GM21825 (cell line): ENCODE data around the gene TMEM248.
"Not testable (repeated sequence)": the region's sequence is repeated elsewhere in the genome, so short reads cannot be mapped to it uniquely, and the experiment has no call there.

Experiments used
- ATAC-seq: cut with Tn5 transposase; IDR thresholded peaks from one replicate; pipeline ENCODE4 v1.9.1; 2021; ENCODE audit warnings: mild to moderate bottlenecking, moderate library complexity; ENCODE audit not compliant: unreplicated experiment

The TMEM248 gene

DNA sequence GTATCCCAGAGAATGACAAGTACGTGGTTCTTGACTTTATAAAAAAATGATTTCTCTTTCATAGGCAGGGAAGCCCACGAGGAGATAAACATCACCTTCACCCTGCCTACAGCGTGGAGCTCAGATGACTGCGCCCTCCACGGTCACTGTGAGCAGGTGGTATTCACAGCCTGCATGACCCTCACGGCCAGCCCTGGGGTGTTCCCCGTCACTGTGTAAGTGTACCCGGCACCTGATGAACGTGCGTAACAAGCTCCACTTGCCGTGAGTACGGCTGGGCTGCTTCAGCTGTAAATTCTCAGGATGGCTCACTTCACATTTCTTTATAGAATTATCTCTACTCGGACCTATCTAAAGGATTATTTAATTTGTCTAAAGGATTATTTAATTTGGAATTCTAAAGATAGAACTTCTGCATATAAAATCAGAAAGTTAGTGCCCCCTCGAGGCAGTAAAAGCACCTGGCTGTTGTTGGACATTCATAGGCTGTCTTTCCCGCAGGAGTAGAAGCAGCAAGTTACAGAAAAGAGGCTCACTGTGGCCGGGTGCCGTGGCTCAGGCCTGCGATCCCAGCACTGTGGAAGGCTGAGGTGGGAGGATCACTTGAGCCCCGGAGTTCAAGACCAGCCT is 27.6 kb downstream of the TMEM248 start:
- ATAC-seq, result no peak

DNA sequence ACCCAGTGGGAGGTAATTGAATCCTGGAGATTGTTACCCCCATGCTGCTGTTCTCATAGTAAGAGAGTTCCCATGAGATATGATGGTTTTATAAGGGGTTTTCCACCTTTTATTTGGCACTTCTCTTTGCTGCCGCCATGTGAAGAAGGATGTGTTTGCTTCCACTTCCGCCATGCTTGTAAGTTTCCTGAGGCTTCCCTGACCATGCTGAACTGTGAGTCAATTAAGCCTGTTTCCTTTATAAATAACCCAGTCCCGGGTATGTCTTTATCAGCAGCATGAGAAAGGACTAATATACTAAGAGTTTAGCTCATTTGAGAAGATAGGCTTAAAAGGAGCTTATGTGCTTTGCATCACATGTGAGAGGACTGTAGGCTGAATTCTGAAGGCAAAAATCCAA is 29.3 kb downstream of the TMEM248 start:
- no peak for ATAC-seq

DNA sequence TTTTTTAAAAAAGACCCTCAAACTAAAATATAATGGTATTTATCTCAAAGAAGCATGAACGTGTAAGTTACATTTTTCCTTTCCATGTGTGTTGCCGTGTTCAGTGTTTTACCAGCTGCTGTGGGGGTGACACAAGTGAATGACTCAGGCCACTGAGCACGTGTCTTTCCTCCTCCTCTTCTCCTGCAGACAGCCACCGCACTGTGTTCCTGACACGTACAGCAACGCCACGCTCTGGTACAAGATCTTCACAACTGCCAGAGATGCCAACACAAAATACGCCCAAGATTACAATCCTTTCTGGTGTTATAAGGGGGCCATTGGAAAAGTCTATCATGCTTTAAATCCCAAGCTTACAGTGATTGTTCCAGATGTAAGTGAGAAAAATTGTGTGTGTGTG is 29.7 kb downstream of the TMEM248 start:
- ATAC-seq, result no peak

DNA sequence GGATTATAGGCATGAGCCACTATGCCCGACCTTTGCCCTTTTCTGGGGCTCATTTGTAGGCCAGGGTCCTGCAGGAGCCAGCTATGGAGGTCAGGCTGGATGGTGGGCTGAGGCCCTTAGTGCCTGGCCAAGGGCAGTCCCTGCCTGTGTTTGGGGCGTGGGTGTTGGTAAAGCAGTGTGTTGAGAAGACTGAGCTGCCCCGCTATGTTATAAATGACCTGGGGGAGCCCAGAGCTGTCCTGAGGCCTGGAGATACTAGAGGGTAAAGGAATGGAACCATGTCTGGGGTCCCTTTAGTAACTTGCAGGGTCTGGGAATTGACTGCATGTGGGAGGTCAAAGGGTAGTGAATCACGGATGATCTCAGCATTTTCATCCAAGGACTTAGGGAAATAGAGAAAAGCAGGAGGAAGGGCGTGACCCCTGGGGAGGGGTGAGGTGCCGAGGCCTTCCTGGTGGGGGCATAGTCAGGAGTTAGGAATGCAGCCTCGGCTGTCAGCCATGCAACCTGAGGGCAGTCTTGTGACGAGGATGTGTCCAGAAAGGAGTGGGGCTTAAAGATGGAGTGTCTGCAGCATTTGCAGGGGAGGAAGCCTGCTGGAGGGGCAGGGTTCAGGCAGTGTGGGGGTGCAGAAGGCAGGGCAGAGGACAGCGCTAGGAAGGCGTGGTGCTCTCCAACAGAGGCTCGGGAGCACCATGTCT is 31.5 kb downstream of the TMEM248 start:
- no peak for ATAC-seq

DNA sequence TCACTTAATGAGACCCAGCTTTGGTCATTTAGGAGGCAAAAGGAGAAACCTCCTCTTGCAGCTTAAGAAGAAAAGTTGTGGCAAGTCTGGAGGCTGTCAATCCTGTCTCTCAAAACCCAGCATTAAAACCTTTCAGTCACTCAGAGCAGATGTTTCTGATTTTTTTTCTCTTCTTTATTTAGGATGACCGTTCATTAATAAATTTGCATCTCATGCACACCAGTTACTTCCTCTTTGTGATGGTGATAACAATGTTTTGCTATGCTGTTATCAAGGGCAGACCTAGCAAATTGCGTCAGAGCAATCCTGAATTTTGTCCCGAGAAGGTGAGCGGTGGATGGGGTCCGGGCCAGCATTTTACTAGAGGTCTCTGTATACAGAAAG is 32.0 kb downstream of the TMEM248 start:
- ATAC-seq, result no peak

DNA sequence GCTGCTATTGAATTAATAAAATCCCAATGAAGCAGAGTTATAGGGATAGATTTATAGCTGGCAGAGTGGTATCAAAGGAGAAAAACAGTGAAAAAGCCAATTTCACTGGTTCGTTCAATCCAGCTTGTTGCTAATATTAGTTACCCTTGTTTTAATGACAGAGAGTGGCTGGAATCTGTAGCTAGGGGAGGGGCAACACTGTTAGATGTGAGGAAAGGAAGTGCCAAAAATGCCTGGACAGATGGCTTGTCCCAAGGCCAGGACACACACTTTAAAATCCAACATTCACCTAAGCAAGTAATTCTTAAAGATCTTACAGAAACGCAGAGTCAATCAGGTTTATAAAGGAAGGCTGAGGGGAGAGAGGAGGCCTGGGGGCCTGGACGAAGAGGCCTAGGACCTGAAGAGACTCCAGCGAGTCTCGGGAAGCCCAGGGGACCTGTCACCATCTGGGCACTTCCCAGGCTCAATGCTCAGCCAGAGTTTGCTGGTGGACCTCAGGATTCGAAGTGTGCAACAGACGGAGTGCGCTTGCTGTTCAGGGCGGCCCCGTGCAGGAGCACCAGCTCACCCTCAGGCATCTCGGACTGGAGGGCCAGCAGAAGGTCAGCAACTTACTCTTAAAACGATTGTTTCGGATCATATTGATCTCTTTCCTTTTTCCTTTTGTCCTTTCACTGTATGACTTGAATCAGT is 36.7 kb downstream of the TMEM248 start:
- ATAC-seq, result no peak

DNA sequence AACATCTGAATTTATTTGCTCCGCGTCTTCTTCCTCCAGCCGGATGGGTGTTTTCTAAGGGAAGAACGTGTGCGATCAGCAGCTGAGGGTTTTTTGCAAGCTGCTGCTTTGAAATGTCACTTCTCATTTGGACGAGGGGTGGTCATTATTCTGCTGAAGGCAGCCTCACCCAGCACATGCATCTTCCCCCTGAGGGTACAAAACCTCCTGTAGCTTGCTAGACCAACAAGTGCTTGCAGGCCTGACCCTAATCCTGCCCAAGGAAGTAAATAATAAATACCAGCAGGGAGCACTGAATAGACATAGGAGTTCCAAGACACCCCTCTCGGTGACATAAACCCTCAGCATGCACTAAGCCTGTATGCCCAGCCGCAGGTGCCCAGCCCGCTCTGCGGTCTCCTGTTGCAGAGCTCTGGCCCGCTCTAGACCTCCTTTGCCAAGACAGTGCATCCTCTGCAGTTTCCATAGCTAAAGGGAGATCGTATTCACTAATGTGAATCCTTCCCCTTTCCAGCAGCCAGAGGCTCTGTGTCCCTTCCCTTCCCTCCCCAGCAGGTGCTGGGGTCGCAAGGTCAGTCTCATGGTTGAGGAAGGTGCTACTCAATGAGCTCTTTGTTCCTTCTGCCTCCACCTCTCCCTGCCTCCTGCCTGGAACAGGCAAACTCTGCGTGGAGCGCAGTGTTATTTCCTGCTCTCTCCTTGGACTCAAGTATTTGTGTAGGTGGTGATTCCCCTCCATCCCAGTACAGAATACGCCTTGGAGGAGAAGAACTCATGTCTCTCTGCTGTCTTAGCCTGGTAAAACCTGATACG is 37.7 kb downstream of the TMEM248 start:
- ATAC-seq, result no peak

DNA sequence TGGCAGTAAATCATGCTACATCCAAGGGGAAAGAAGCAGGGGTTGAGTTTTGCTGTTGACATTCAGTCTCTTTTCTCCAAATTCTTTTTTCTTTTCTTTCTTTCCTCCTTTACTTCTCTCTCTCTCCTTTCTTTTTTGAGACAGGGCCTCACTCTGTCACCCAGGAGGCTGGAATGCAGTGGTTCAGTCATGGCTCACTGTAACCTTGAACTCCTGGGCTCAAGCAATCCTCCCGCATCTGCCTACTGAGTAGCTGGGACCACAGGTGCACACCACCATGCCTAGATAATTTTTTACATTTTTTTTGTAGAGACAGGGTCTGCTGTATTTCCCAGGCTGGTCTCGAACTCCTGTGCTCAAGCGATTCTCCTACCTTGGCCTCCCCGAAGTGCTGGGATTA is 39.2 kb downstream of the TMEM248 start:
- no peak for ATAC-seq

DNA sequence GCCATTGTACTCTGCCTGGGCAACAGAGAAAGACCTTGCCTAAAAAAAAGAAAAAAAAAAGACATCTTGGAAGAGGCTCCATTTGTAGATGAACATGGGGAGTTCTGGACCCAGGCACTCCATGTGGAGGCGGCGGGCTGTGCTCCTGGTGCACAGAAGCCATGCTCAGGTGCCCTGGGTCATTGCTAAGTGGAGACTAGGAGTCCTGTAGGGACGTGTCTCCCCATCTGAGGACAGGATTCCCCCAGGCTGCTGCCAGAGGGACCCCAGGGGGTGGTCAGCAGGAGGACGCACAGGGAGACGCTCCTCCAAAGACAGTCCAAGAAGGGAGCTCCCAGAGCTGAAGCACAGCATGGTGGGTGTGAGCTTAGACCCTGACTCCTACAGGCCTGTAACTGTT is 40.1 kb downstream of the TMEM248 start:
- ATAC-seq, result no peak

DNA sequence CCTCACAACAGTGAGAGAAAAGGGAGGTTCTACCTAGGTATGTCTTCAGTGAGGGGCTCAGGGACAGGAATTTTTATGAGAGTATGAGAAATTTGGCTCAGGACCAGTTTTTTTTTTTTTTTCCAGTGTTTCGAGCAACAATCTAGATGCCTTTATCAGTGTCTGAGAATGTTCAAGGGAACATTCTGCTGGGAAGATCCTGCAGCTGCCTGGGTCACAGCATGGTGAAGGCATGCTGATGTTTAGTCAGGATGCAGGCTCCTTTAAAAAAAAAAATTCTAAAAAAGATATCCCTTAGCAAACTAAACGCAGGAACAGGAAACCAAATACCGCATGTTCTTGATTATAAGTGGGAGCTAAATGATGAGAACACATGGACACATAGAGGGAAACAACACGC is 43.4 kb downstream of the TMEM248 start:
- ATAC-seq, result no peak

DNA sequence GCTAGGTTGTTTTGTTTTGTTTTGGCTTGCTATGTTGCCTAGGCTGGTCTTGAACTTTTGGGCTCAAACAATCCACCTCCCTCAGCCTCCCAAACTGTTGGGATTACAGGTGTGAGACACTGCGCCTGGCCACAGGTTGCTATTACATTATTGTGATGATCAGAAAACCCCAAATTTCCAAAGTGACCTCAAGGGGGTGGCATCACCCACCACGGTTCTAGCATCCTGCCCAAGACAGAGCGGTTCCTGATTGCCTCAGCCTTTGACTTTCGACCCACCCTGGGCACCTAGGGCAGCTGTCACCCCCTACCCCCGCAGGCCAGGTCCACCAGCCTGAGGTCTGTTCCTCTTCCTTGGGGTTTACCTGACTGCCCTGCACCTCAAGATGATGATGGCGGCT is 46.0 kb downstream of the TMEM248 start:
- no peak for ATAC-seq

DNA sequence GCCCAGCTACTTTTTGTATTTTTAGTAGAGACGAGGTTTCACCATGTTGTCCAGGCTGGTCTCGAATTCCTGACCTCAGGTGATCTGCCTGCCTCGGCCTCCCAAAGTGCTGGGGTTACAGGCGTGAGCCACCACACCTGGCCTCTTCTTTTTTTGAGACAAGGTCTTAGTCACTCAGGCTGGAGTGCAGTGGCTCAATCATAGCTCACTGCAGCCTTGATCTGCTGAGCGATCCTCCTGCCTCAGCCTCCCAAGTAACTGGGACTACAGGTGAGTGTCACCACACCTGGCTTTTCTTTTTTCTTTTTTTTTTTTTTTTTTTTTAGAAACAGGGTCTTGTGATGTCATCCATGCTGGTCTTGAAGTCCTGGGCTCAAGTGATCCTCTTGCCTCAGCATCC is 48.0 kb downstream of the TMEM248 start:
- not testable (repeated sequence) for ATAC-seq

DNA sequence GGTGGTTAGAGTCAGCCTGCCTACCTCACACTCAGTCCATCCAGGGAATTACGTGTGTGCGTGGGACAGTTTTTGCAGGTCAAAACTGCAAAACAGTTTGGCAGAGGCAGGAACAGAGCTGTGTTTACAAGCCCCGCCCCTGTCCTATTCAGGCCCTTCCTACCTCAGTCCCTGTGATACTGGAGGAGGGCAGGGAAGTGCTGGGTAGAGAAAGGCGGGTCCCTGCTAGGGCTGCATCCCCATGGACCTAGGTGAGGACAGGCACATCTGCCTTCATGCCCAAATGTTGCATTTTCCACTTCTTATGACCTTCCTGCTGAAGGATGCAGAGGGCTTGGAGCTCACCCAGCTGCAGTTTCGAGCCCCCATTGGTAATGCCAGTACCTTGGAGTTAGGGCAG is 49.3 kb downstream of the TMEM248 start:
- no peak for ATAC-seq

DNA sequence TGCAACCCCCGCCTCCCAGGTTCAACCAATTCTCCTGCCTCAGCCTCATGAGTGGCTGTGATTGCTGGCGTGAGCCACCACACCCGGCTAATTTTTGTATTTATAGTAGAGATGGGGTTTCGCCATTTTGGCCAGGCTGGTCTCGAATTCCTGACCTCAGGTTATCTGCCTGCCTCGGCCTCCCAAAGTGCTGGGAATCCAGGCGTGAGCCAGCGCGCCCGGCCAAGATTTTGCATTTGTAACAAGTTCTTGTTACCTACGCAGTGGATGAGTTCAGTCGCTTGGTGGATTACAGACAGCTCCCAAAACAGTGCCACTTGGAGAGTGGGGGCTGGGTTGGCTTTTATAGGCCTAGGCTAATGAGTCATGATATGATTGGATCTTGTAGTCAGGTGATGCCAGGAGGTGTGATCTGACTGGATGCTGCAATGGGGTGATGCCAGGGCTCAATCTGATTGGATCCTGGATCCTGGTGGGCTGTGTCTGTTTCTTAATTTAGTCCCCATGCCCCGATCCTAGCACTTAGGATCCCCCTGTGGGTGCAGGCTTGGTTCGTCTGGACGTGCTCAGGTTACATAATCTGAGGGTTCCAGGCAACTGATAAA is 54.1 kb downstream of the TMEM248 start:
- ATAC-seq, result no peak

DNA sequence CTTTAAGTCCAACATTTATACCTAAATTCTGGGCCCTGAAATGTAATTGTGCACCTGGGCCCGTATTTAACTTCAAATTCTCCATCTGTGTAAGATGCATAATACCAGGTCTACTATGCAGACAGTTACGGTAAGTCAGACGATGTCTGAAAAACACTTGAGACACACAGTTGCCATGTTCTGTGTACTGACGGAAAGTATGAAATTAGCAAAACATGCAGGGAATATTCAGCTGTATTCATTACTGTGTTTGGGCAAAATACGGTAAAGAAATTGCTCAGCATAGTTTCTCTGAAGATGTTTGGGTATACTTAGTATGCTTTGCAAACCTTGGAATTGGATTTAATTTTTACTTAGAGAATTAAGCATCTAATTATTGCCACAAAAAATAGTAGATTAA is 57.3 kb downstream of the TMEM248 start:
- not testable (repeated sequence) for ATAC-seq

DNA sequence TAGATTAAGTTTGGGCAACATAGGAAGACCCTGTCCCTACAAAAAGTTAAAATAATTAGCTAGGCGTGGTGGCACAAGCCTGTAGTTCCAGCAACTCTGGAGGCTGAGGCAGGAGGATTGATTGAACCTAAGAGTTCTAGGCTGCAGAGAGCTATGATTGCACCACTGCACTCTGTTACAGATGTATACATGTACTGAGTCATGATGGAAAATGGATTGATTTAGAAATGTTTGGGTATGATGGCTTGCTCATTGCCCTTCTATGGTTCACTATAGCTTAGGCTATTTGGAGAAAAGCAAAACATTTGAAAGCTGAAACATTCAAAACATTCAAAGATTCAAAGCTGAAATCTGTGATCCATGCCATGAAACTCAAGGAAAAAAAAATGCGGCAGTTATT is 58.0 kb downstream of the TMEM248 start:
- not testable (repeated sequence) for ATAC-seq

DNA sequence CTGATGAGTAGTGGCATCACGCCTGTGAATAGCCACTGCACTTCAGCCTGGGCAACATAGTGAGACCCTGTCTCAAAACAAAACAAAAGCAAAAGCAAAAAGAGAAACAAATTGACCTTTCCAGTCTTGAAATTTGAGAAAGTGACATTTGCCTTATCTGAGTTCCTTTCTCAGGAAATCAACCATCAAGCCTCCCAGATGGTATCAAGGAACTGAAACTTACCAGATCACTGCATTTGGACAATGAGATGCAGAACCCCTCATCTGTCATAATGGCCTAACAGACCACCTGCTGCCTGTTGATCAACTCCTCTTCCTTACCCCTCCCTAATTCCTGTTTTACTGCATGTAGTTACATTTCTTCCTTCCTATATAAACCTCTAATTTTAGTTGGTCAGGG is 59.3 kb downstream of the TMEM248 start:
- ATAC-seq, result not testable (repeated sequence)

DNA sequence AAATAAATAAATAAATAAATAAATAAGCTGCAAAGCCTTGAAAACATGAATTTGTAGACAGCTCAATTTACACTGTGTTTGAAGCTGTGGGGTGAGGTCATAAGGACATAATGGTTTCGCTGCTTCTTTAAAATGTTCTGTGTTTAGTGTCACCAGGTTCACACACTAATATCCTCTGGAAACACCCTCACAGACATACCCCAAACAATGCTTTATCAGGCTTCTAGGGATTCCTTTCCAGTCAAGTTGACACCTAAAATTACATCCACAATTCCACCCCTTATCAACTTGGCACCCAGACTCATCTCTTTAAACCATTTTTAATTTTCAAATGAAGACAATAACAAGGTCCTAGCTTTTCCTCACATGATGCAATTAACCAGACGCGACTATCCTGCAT is 68.5 kb downstream of the TMEM248 start:
- not testable (repeated sequence) for ATAC-seq

DNA sequence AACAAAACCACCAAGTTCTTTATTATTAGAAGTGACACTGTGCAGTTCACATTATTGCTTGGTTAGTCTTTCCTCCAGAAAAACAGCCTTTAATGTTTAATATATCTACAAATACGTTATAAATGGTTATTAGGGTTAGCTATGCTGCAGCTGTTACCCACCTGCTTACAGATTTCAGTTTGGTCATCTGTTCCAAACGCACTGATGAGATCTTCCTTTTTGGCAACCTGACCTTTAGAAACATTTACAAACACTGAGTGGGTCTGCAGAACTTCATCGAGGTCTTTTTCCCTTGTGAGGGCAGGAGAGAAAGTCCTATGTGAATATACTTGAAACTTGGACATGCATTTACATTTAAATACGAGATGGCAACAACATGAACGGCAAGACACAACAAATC is 73.0 kb downstream of the TMEM248 start:
- ATAC-seq, result not testable (repeated sequence)

DNA sequence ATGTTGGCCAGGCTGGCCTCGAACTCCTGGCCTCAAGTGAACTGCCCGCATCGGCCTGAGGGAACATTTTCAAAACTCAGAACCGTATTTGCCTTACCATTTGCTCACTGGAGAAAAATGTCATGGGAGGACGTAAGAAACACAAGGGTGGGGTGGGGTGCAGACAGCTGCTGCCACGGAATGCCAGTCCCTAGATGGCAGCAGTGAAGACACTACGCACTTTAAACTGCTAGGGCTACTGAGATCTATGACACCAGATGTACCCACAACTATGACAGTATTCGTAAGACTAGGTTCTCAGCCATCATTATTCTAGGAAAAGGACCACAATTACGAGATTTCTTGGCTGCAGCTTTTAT is 73.6 kb downstream of the TMEM248 start:
- peak; percentile 30 for ATAC-seq
